Measurements from ENCODE around the gene MAPK13. TPM values are rescaled to one million over a fixed set of nuclear protein-coding genes. Genes with fewer than 3 reads are reported as not detected.

The MAPK13 gene
- total RNA-seq, 1 donor from 2014 or later: 1.0 TPM

- TF ChIP-seq, protein P1, sequence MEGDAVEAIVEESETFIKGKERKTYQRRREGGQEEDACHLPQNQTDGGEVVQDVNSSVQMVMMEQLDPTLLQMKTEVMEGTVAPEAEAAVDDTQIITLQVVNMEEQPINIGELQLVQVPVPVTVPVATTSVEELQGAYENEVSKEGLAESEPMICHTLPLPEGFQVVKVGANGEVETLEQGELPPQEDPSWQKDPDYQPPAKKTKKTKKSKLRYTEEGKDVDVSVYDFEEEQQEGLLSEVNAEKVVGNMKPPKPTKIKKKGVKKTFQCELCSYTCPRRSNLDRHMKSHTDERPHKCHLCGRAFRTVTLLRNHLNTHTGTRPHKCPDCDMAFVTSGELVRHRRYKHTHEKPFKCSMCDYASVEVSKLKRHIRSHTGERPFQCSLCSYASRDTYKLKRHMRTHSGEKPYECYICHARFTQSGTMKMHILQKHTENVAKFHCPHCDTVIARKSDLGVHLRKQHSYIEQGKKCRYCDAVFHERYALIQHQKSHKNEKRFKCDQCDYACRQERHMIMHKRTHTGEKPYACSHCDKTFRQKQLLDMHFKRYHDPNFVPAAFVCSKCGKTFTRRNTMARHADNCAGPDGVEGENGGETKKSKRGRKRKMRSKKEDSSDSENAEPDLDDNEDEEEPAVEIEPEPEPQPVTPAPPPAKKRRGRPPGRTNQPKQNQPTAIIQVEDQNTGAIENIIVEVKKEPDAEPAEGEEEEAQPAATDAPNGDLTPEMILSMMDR (IDR thresholded peaks at IDR 0.05): no peak
- no peak overlapping the region for H3K4me3 Mint-ChIP-seq (ENCODE audit: unreplicated experiment)
- H3K36me3 Mint-ChIP-seq (ENCODE audit: low read depth): peaks cover 14% of the 10 kb centered on the region
- H3K27ac Mint-ChIP-seq (ENCODE audit: unreplicated experiment): no peak overlapping the region
- H3K9me3 Mint-ChIP-seq (ENCODE audit: low read depth): no peaks in the 10 kb centered on the region
- H3K4me1 Mint-ChIP-seq (ENCODE audit: low read depth): peaks cover 3% of the 10 kb centered on the region
- DNase-seq (ENCODE audit: low spot score): no peak
- H3K27me3 Mint-ChIP-seq (ENCODE audit: low read depth): no peaks in the 10 kb centered on the region
Observed at GRCh38 chr6:36114798-36115408, 15.4 kb upstream of the MAPK13 start.

- no peak overlapping the region for H3K4me3 Mint-ChIP-seq (ENCODE audit: unreplicated experiment)
- H3K4me1 Mint-ChIP-seq (ENCODE audit: low read depth): peaks cover 3% of the 10 kb centered on the region
- no peaks in the 10 kb centered on the region for H3K27me3 Mint-ChIP-seq (ENCODE audit: low read depth)
- H3K36me3 Mint-ChIP-seq (ENCODE audit: low read depth): peaks cover 11% of the 10 kb centered on the region
- no peaks in the 10 kb centered on the region for H3K9me3 Mint-ChIP-seq (ENCODE audit: low read depth)
- H3K27ac Mint-ChIP-seq (ENCODE audit: unreplicated experiment): no peak overlapping the region
- TF ChIP-seq, protein P1 (IDR thresholded peaks at IDR 0.05): no peak
- DNase-seq (ENCODE audit: low spot score): no peak
Observed at GRCh38 chr6:36115412-36115811, 14.9 kb upstream of the MAPK13 start.

DNA sequence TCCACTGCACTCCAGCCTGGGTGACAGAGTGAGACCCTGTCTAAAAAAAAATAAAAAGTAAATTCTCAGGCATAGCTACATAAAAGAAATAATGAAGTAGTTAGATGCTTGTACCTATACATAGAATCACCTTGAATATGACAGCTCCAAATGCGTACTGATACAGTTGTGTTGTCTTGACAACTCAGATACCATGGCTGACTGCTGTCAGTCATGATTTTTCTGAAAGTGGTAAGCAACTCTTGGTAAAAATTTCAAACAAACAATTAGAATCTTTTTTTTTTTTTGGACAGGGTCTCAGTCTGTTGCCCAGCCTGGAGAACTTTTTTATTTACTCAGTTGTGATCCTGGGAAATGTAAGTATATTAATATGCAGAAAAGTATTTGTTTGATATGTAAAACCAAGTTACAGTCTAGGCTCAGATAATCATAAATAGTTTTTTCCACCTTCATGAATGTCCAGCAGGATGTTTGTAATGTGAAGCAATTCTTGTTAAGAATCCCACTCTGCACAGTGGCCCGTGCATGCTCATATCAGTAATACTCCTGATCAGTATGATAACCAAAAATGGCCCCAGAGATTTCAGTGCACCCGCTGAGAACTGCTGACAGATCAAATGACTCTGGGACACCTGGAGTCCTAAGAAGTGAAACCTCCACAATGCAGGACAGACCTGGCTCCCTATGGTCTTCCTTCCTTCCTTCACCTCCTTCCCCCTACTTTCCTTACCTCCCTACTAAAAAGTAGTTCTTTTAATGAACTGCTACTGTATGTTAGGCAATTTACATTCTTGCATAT is 14.0 kb upstream of the MAPK13 start:
- peaks cover 7% of the 10 kb centered on the region for H3K36me3 Mint-ChIP-seq (ENCODE audit: low read depth)

GRCh38 chr6:36116943-36117342 is 13.4 kb upstream of the MAPK13 start:
- Mint-ChIP-seq H3K4me1 (ENCODE audit: low read depth) (peaks cover 12% of the 10 kb centered on the region), H3K27ac (ENCODE audit: unreplicated experiment) (no peak overlapping the region), H3K27me3 (ENCODE audit: low read depth) (no peaks in the 10 kb centered on the region), H3K9me3 (ENCODE audit: low read depth) (no peaks in the 10 kb centered on the region), H3K36me3 (ENCODE audit: low read depth) (peaks cover 3% of the 10 kb centered on the region), H3K4me3 (ENCODE audit: unreplicated experiment) (no peak overlapping the region)
- TF ChIP-seq, protein P1 (IDR thresholded peaks at IDR 0.05): no peak
- DNase-seq (ENCODE audit: low spot score): no peak

More for the DNA sequence above, 14.0 kb upstream of the MAPK13 start:
- peaks cover 12% of the 10 kb centered on the region for H3K4me1 Mint-ChIP-seq (ENCODE audit: low read depth)
- H3K27me3 Mint-ChIP-seq (ENCODE audit: low read depth): no peaks in the 10 kb centered on the region
- no peak for DNase-seq (ENCODE audit: low spot score)
- H3K9me3 Mint-ChIP-seq (ENCODE audit: low read depth): no peaks in the 10 kb centered on the region
- H3K27ac Mint-ChIP-seq (ENCODE audit: unreplicated experiment): no peak overlapping the region
- H3K4me3 Mint-ChIP-seq (ENCODE audit: unreplicated experiment): no peak overlapping the region
- TF ChIP-seq, protein P1 (IDR thresholded peaks at IDR 0.05): no peak

DNA sequence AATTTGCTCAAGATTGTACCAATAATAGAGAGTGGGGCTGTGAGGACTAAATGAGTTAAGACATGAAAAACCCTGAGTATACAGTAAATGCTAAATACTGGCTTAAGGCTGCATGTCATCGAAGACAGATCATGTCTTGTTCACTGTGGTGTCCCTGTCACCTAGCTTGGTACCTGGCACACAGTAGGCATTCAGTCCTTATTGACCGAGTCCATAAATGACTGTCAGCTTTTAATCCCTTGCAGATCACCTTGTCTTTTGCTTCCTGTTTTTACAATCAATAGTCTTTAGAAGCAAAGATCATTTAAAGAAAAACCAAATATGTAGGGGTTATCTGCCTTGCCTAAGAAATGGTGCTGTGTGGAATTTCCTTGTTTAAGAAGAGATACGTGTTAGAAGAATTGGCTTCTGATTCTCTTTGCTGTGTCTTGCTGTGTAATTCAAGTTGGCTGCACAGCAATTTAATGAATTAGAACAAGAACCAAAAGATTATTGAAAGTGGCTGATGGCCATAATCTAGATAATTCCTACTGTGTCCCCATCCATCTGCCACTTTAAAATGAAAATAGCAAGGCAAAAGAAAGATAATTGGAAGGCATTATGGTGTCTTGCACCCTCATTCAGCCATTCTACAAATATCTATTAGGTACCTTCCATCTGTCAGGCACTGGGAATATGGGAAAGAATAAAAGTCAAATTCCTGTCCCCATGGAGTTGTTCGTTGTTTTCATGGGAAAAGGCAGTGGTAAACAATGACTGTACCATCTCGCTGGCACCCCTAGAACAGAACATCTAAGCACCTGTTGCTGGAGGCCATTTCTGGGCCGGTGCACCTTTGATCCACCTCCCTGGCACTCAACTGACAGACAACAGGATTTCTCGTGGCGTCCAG is 12.4 kb upstream of the MAPK13 start:
- Mint-ChIP-seq H3K9me3 (ENCODE audit: low read depth) (no peaks in the 10 kb centered on the region), H3K4me1 (ENCODE audit: low read depth) (peaks cover 9% of the 10 kb centered on the region)

More for the DNA sequence above, 12.4 kb upstream of the MAPK13 start:
- TF ChIP-seq, protein P1 (IDR thresholded peaks at IDR 0.05): no peak
- Mint-ChIP-seq H3K36me3 (ENCODE audit: low read depth) (peaks cover 3% of the 10 kb centered on the region), H3K27ac (ENCODE audit: unreplicated experiment) (no peak overlapping the region), H3K4me3 (ENCODE audit: unreplicated experiment) (no peak overlapping the region), H3K27me3 (ENCODE audit: low read depth) (no peaks in the 10 kb centered on the region)
- no peak for DNase-seq (ENCODE audit: low spot score)

All from chondrocyte (in vitro differentiated cells).